Right lobe of liver (tissue), 6 donors: ENCODE results near the gene NFS1. TPM values are rescaled to one million over a fixed set of nuclear protein-coding genes. Genes with fewer than 3 reads are reported as not detected.
A peak's percentile ranks its signal among the peaks of the same experiment; 100 is the strongest.

Source experiments
- ATAC-seq, 4 donors: fragments of 200-7000 bp; cut with Tn5 transposase; one replicate each; pipeline ENCODE4 v1.9.1; 2020; ENCODE audit warnings: mild to moderate bottlenecking in 4 of 4, moderate library complexity in 4 of 4
- DNase-seq, 3 donors: peaks; one replicate each; pipeline ENCODE4 v3.0.0-alpha.2; 2020
- H3K27ac ChIP-seq, 3 donors: fragments of 200-600 bp; one replicate each; pipeline ENCODE4 v1.8.0; 2022
- H3K27me3 ChIP-seq, 2 donors: fragments of 200-600 bp; one replicate each; pipeline ENCODE4 v1.8.0; 2022
- H3K36me3 ChIP-seq, 4 donors: fragments of 200-600 bp; sonication (generic) in 1 of 4; one replicate each; pipeline versions ENCODE4 v1.5.1 to v1.8.0; 2017 to 2022; ENCODE audit warnings: control low read depth in 1 of 4
- H3K4me1 ChIP-seq, 4 donors: fragments of 200-600 bp; sonication (generic) in 1 of 4; one replicate each; pipeline versions ENCODE4 v1.5.1 to v1.8.0; 2017 to 2022; ENCODE audit warnings: control low read depth in 1 of 4
- H3K4me3 ChIP-seq, 3 donors: fragments of 200-600 bp; one replicate each; pipeline ENCODE4 v1.8.0; 2022
- H3K9me3 ChIP-seq, 4 donors: fragments of 200-600 bp; sonication (generic) in 1 of 4; one replicate each; pipeline versions ENCODE4 v1.5.1 to v1.8.0; 2017 to 2022; ENCODE audit warnings: control low read depth in 1 of 4
- CTCF ChIP-seq, 4 donors: fragments of 200-600 bp in 3 of 4; fragments of 450-650 bp in 1 of 4; IDR thresholded peaks; one replicate each; pipeline versions ENCODE4 v1.5.1 to v1.8.0; 2016 to 2022; ENCODE audit warnings: antibody characterized with exemption in 4 of 4, mild to moderate bottlenecking in 2 of 4
- POLR2A ChIP-seq: fragments of 450-650 bp; IDR thresholded peaks from one replicate; pipeline ENCODE4 v1.6.1; 2017; ENCODE audit warnings: antibody characterized with exemption, mild to moderate bottlenecking
- WGBS: methylation state at CpG from one replicate; pipeline ENCODE4 v1.1.6; 2018; ENCODE audit warnings: low coverage, low lambda C conversion rate; ENCODE audit not compliant: insufficient coverage; ENCODE audit errors: missing lambda C conversion rate; 5-methylcytosine and 5-hydroxymethylcytosine counted together
- intact Hi-C, 2 donors: fragments of 100-400 bp; cut with DNase I; formaldehyde crosslinking; loops; one replicate each; pipeline versions ENCODE4 v1.11.2 to v1.14.1; 2022
- total RNA-seq, 6 experiments: library from RNA; depleted of rRNA in 2 of 6; stranded (reverse); fragments of >200 nt in 2 of 6; fragmentation: NEBNext Ultra II Directional in 3 of 6; extraction: Animal tissue kit (Norgen Biotek cat#: 25700) in 3 of 6; gene quantifications; one replicate each; pipeline versions ENCODE4 v1.1.0 to v1.2.4, GENCODE V29; 2016 to 2023
- donor health status: DM: no; HTN: yes; CAD: no.
- donor health status: DM: no; HTN: no; CAD: no.
- donor health status: DM: no; HTN: no; CAD: no.
- donor health status: DM: no; HTN: yes; CAD: no.
- donor health status: DM: no; HTN: yes; CAD: no.

The NFS1 gene
- total RNA-seq, 6 experiments from 2014 or later: 30.9 to 63.7 (median 44.3) TPM

GRCh38 chr20:35673884-35674283 lies 25.3 kb downstream of the NFS1 start:
- no peaks in the 10 kb centered on the region for H3K27me3 ChIP-seq
- WGBS: no CpG with 5 or more reads among the region's 4 CpGs
- TF ChIP-seq CTCF (IDR thresholded peaks at IDR 0.05) (no peak), POLR2A (no peak)
- H3K36me3 ChIP-seq: peaks cover 0 to 66% (median 21%) of the 10 kb centered on the region in 4 donors
- intact Hi-C loops: no loop called here
- H3K4me1 ChIP-seq: no peaks in the 10 kb centered on the region
- H3K27ac ChIP-seq: no peak overlapping the region
- ATAC-seq: no peak
- no peak overlapping the region for H3K4me3 ChIP-seq
- H3K9me3 ChIP-seq: no peaks in the 10 kb centered on the region
- DNase-seq: peak in 1 of 3 donors; percentile 30

GRCh38 chr20:35669681-35670080 lies 29.5 kb downstream of the NFS1 start:
- H3K36me3 ChIP-seq: peaks cover 0 to 62% (median 17%) of the 10 kb centered on the region in 4 donors
- no peaks in the 10 kb centered on the region for H3K27me3 ChIP-seq
- DNase-seq (no peak), ATAC-seq (no peak)
- intact Hi-C loops: no loop called here
- H3K27ac ChIP-seq: no peak overlapping the region
- H3K4me3 ChIP-seq: no peak overlapping the region
- H3K4me1 ChIP-seq: no peaks in the 10 kb centered on the region
- H3K9me3 ChIP-seq: no peaks in the 10 kb centered on the region
- no CpG with 5 or more reads among the region's 1 CpG for WGBS
- TF ChIP-seq POLR2A (no peak), CTCF (IDR thresholded peaks at IDR 0.05) (no peak)

- WGBS: 87% methylated on average over 4 of the region's 5 CpGs
- Histone ChIP-seq H3K9me3 (no peaks in the 10 kb centered on the region), H3K4me3 (no peak overlapping the region), H3K4me1 (no peaks in the 10 kb centered on the region), H3K27me3 (no peaks in the 10 kb centered on the region), H3K27ac (no peak overlapping the region), H3K36me3 (peaks cover 0 to 58% (median 16%) of the 10 kb centered on the region in 4 donors)
- DNase-seq: no peak
- intact Hi-C loops: no loop called here
- no peak for TF ChIP-seq POLR2A
- no peak for TF ChIP-seq CTCF (IDR thresholded peaks at IDR 0.05)
- no peak for ATAC-seq
Observed at GRCh38 chr20:35669221-35669620, 29.9 kb downstream of the NFS1 start.

- peaks cover 0 to 25% (median 10%) of the 10 kb centered on the region in 4 donors for H3K4me1 ChIP-seq
- no peaks in the 10 kb centered on the region for H3K27me3 ChIP-seq
- H3K36me3 ChIP-seq: peaks cover 0 to 26% (median 4%) of the 10 kb centered on the region in 4 donors
- H3K4me3 ChIP-seq: no peak overlapping the region
- no peaks in the 10 kb centered on the region for H3K9me3 ChIP-seq
- TF ChIP-seq POLR2A (no peak), CTCF (IDR thresholded peaks at IDR 0.05) (no peak)
- WGBS: 99% methylated on average over 12 of the region's 17 CpGs
- no peak overlapping the region for H3K27ac ChIP-seq
- no peak for ATAC-seq
- no peak for DNase-seq
- intact Hi-C loops: no loop called here
Observed at GRCh38 chr20:35665949-35666288, 33.2 kb downstream of the NFS1 start.
